Skeletal muscle tissue (tissue), 4 donors: Measurements from ENCODE around the gene UQCC2. TPM values are rescaled to one million over a fixed set of nuclear protein-coding genes. Genes with fewer than 3 reads are reported as not detected.

ENCODE experiments used
- H3K27ac ChIP-seq: one replicate; pipeline ENCODE4 v1.7.0; 2013; ENCODE audit warnings: mild to moderate bottlenecking, low read depth, low read length, inconsistent platforms
- H3K27me3 ChIP-seq, 3 donors: one replicate each; pipeline ENCODE4 v1.7.0; 2013; ENCODE audit warnings: low read length in 3 of 3; ENCODE audit not compliant: control insufficient read depth in 3 of 3, insufficient read depth in 3 of 3
- H3K36me3 ChIP-seq, 3 donors: one replicate each; pipeline ENCODE4 v1.7.0; 2013; ENCODE audit warnings: low read length in 3 of 3; ENCODE audit not compliant: control insufficient read depth in 3 of 3, insufficient read depth in 3 of 3
- H3K4me1 ChIP-seq, 3 donors: one replicate each; pipeline ENCODE4 v1.7.0; 2013; ENCODE audit warnings: low read length in 3 of 3, mild to moderate bottlenecking in 3 of 3; ENCODE audit not compliant: control insufficient read depth in 3 of 3, insufficient read depth in 3 of 3
- H3K4me3 ChIP-seq, 3 donors: one replicate each; pipeline ENCODE4 v1.7.0; 2013; ENCODE audit warnings: low read length in 3 of 3
- H3K9ac ChIP-seq, 3 donors: one replicate each; pipeline ENCODE4 v1.7.0; 2013; ENCODE audit warnings: low read length in 3 of 3, mild to moderate bottlenecking in 3 of 3, moderate library complexity in 2 of 3, low read depth in 1 of 3
- H3K9me3 ChIP-seq, 3 donors: one replicate each; pipeline ENCODE4 v1.7.0; 2013; ENCODE audit warnings: low read length in 3 of 3; ENCODE audit not compliant: control insufficient read depth in 3 of 3
- total RNA-seq: library from RNA; depleted of rRNA; stranded (reverse); fragments of >200 nt; gene quantifications from one replicate; pipeline ENCODE4 v1.2.3, GENCODE V29; 2014
- donor health status: Osteomylitis.

UQCC2 gene
- total RNA-seq, 1 donor from 2014 or later, result 26.1 TPM

GRCh38 chr6:33682341-33682740, 29.2 kb downstream of the UQCC2 start:
- no peaks in the 10 kb centered on the region for H3K9me3 ChIP-seq
- H3K4me3 ChIP-seq, result no peak overlapping the region
- H3K9ac ChIP-seq, result no peak overlapping the region
- H3K36me3 ChIP-seq, result peaks cover 3 to 11% (median 5%) of the 10 kb centered on the region in 3 donors
- peaks cover 0 to 3% (median 0%) of the 10 kb centered on the region in 3 donors for H3K27me3 ChIP-seq
- peaks cover 0 to 3% (median 0%) of the 10 kb centered on the region in 3 donors for H3K4me1 ChIP-seq
- no peak overlapping the region for H3K27ac ChIP-seq

GRCh38 chr6:33679761-33680160, 31.7 kb downstream of the UQCC2 start:
- Histone ChIP-seq H3K4me1 (peaks cover 0 to 7% (median 0%) of the 10 kb centered on the region in 3 donors), H3K9me3 (no peaks in the 10 kb centered on the region), H3K4me3 (no peak overlapping the region), H3K9ac (no peak overlapping the region), H3K36me3 (peaks cover 0 to 12% (median 11%) of the 10 kb centered on the region in 3 donors), H3K27me3 (peaks cover 0 to 3% (median 0%) of the 10 kb centered on the region in 3 donors), H3K27ac (no peak overlapping the region)

DNA sequence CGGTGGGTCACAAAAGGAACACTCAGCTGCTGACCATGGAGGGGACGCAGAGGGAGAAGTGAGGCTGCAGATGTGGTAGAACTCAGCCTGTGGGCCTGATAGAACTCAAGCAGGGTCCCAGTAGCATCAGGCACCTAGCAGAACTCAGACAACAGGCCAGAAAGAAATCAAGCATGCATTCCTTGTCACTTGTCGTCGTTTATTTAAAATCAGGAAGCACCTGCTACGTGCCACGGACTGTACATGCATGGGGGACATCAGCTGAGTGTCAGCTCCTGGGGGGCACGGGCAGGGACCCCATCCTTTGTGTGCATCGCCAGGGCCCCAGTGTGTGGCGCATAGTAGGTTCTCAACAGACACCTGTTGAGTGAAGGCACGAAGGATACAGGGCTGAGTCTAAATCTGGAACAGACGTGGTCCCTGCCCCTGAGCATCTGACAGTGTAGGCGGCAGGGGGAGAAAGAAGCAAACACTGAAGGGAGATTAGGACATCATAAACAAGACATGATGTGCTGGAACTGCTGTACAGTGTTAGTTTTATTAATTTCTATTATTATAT, 32.5 kb downstream of the UQCC2 start:
- Histone ChIP-seq H3K27me3 (peaks cover 0 to 3% (median 0%) of the 10 kb centered on the region in 3 donors), H3K36me3 (peaks cover 0 to 12% (median 11%) of the 10 kb centered on the region in 3 donors), H3K9me3 (no peaks in the 10 kb centered on the region), H3K4me1 (peaks cover 0 to 7% (median 0%) of the 10 kb centered on the region in 3 donors), H3K4me3 (no peak overlapping the region), H3K27ac (no peak overlapping the region), H3K9ac (no peak overlapping the region)

- H3K4me3 ChIP-seq, result no peak overlapping the region
- no peaks in the 10 kb centered on the region for H3K9me3 ChIP-seq
- H3K36me3 ChIP-seq, result peaks cover 0 to 12% (median 11%) of the 10 kb centered on the region in 3 donors
- peaks cover 0 to 3% (median 0%) of the 10 kb centered on the region in 3 donors for H3K27me3 ChIP-seq
- no peak overlapping the region for H3K9ac ChIP-seq
- no peak overlapping the region for H3K27ac ChIP-seq
- H3K4me1 ChIP-seq, result peaks cover 0 to 4% (median 0%) of the 10 kb centered on the region in 3 donors
These were observed 33.1 kb downstream of the UQCC2 start for GRCh38 chr6:33678233-33678931.

GRCh38 chr6:33677689-33678088, 33.8 kb downstream of the UQCC2 start:
- no peaks in the 10 kb centered on the region for H3K9me3 ChIP-seq
- peaks cover 0 to 3% (median 0%) of the 10 kb centered on the region in 3 donors for H3K27me3 ChIP-seq
- no peak overlapping the region for H3K27ac ChIP-seq
- peaks cover 0 to 12% (median 11%) of the 10 kb centered on the region in 3 donors for H3K36me3 ChIP-seq
- peaks cover 0 to 10% (median 3%) of the 10 kb centered on the region in 3 donors for H3K4me1 ChIP-seq
- H3K9ac ChIP-seq, result no peak overlapping the region
- H3K4me3 ChIP-seq, result no peak overlapping the region

DNA sequence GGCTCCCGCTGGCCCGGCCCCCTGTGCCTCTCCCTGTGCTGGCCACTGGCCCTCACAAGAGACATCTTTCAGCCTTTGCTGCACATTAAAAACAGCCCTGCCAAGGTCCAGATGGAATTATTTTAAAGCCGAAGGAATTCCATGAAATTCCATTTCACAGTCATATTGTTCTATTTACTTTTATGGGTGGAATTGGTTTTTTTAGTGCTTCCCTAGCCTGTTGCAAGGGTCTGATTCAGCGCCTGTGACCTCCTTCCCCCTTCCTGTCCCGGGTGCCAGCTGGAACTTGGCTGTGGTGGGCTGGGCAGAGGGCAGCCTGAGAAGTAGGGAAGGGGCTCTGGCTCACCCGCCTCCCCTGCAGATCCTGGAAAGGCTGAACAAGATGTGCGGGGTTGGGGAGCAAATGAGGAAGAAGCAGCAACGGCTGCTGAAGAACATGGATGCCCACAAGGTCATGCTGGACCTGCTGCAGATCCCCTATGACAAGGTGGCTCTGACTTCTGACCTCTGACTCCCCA, 34.3 kb downstream of the UQCC2 start:
- H3K27me3 ChIP-seq, result peaks cover 0 to 3% (median 0%) of the 10 kb centered on the region in 3 donors
- H3K36me3 ChIP-seq, result peaks cover 0 to 12% (median 11%) of the 10 kb centered on the region in 3 donors
- H3K9me3 ChIP-seq, result no peaks in the 10 kb centered on the region
- no peak overlapping the region for H3K9ac ChIP-seq
- no peak overlapping the region for H3K27ac ChIP-seq
- peaks cover 0 to 10% (median 3%) of the 10 kb centered on the region in 3 donors for H3K4me1 ChIP-seq
- no peak overlapping the region for H3K4me3 ChIP-seq

DNA sequence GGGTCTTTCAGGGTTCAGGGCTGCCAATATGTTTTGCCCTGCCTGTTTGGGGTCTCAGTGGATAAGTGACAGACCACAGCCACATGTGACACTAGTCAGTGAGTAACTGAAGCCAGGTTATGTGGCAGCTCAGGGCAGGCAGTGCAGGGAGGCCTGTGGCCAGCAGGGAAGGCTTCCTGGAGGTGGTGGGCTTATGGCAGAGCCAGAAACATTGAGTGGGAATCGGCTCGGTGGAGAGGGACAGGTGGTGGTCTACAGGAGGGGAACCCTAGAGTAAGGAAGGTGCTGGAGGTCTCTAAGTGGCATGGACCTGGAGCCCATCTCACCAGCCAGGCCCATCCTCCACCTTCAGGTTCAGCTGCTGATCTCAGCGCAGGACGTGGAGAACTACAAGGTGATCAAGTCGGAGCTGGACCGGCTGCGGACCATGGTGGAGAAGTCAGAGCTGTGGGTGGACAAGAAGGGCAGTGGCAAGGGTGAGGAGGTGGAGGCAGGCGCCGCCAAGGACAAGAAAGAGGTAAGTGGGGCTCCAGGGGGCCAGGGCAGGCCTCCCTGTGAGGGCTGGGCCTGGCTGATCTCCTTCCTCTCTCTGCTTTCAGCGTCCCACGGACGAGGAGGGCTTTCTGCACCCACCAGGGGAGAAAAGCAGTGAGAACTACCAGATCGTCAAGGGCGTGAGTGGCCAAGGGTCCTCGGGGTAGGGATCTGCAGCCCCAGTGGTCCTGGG, 34.9 kb downstream of the UQCC2 start:
- Histone ChIP-seq H3K36me3 (peaks cover 0 to 12% (median 11%) of the 10 kb centered on the region in 3 donors), H3K27ac (no peak overlapping the region), H3K9me3 (no peaks in the 10 kb centered on the region), H3K27me3 (peaks cover 0 to 3% (median 0%) of the 10 kb centered on the region in 3 donors), H3K4me3 (no peak overlapping the region), H3K9ac (no peak overlapping the region), H3K4me1 (peaks cover 0 to 10% (median 3%) of the 10 kb centered on the region in 3 donors)

DNA sequence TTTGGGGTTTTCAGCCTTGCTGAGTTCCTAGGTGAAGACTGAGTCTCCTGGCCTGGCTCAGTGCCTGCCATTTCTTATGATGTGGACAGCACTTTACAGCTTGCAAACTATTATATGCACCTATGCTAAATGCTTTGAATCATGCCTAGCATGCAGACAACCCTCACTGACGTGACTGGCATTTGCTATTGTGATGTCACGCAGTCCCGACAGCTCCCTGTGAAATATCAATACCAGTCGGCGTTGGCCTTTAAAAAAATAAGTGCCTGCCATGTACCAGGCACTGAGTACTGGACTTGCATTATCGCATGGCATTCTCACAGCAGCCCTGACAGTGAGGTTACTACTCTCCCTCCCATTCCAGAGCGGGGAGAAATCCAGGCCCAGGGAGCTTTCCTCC, 35.5 kb downstream of the UQCC2 start:
- no peak overlapping the region for H3K27ac ChIP-seq
- no peaks in the 10 kb centered on the region for H3K9me3 ChIP-seq
- peaks cover 0 to 3% (median 0%) of the 10 kb centered on the region in 3 donors for H3K27me3 ChIP-seq
- no peak overlapping the region for H3K9ac ChIP-seq
- H3K4me3 ChIP-seq, result no peak overlapping the region
- H3K36me3 ChIP-seq, result peaks cover 0 to 12% (median 11%) of the 10 kb centered on the region in 3 donors
- peaks cover 0 to 10% (median 3%) of the 10 kb centered on the region in 3 donors for H3K4me1 ChIP-seq

GRCh38 chr6:33673851-33674250, 37.6 kb downstream of the UQCC2 start:
- H3K36me3 ChIP-seq, result peaks cover 0 to 14% (median 8%) of the 10 kb centered on the region in 3 donors
- no peak overlapping the region for H3K27ac ChIP-seq
- no peaks in the 10 kb centered on the region for H3K9me3 ChIP-seq
- H3K9ac ChIP-seq, result no peak overlapping the region
- H3K27me3 ChIP-seq, result peaks cover 0 to 1% (median 0%) of the 10 kb centered on the region in 3 donors
- H3K4me1 ChIP-seq, result peaks cover 0 to 10% (median 3%) of the 10 kb centered on the region in 3 donors
- no peak overlapping the region for H3K4me3 ChIP-seq
